HL-60 (cell line): ENCODE data around the gene ETF1.

ENCODE experiments used
- DNase-seq, 2 experiments: peaks; one replicate each; pipeline ENCODE4 v3.0.0-alpha.2; 2010 to 2020; ENCODE audit warnings: low read depth in 1 of 2, low spot score in 1 of 2
- H3K27ac ChIP-seq: fragments of 250-450 bp; sonication (Bioruptor Pico); replicated peaks from 2 replicates; pipeline ENCODE4 v1.5.1; 2020; ENCODE audit warnings: mild to moderate bottlenecking, moderate library complexity
- H3K27me3 ChIP-seq: fragments of 250-450 bp; sonication (Bioruptor Pico); 2 replicates; pipeline ENCODE4 v1.5.1; 2021; ENCODE audit warnings: mild to moderate bottlenecking, moderate library complexity; ENCODE audit not compliant: insufficient read depth, poor library complexity, severe bottlenecking
- H3K4me3 ChIP-seq: replicated peaks from 2 replicates; pipeline ENCODE4 v1.5.1; 2011; ENCODE audit warnings: mild to moderate bottlenecking, control low read depth, low read length; ENCODE audit not compliant: insufficient read depth
- CTCF ChIP-seq: IDR thresholded peaks from one replicate; pipeline ENCODE4 v1.5.1; 2011; ENCODE audit warnings: low read length, control low read depth, inconsistent platforms; ENCODE audit not compliant: insufficient read depth
- GABPA ChIP-seq: IDR thresholded peaks from 2 replicates; pipeline ENCODE4 v1.6.1; 2012; ENCODE audit warnings: low read depth
- POLR2AphosphoS5 ChIP-seq: IDR thresholded peaks from 2 replicates; pipeline ENCODE4 v1.6.1; 2012; ENCODE audit warnings: low read depth
- REST ChIP-seq: IDR thresholded peaks from 2 replicates; pipeline ENCODE4 v1.6.1; 2012; ENCODE audit warnings: low read depth; ENCODE audit not compliant: insufficient replicate concordance
- SPI1 ChIP-seq: IDR thresholded peaks from 2 replicates; pipeline ENCODE4 v1.6.1; 2012; ENCODE audit warnings: low read depth, mild to moderate bottlenecking, borderline replicate concordance

Gene ETF1

GRCh38 chr5:138495351-138495750, 47.7 kb downstream of the ETF1 start:
- no peak overlapping the region for H3K4me3 ChIP-seq
- no peak for DNase-seq
- no peaks in the 10 kb centered on the region for H3K27me3 ChIP-seq
- no peak overlapping the region for H3K27ac ChIP-seq
- TF ChIP-seq SPI1 (no peak), CTCF (no peak), REST (no peak), POLR2AphosphoS5 (no peak), GABPA (no peak)

- Histone ChIP-seq H3K27ac (no peak overlapping the region), H3K27me3 (no peaks in the 10 kb centered on the region), H3K4me3 (peak overlapping the region; percentile 30)
- TF ChIP-seq REST (no peak), GABPA (no peak), CTCF (no peak), POLR2AphosphoS5 (no peak), SPI1 (no peak)
- no peak for DNase-seq
Measured at GRCh38 chr5:138492560-138493045, 50.4 kb downstream of the ETF1 start.

GRCh38 chr5:138491669-138492559, 51.1 kb downstream of the ETF1 start:
- TF ChIP-seq SPI1 (0 out of 2 replicates have a peak, but pooled peaks have one; percentile 1), GABPA (no peak)

GRCh38 chr5:138491284-138491648, 51.8 kb downstream of the ETF1 start:
- no peak for DNase-seq
- Histone ChIP-seq H3K27me3 (no peaks in the 10 kb centered on the region), H3K27ac (no peak overlapping the region), H3K4me3 (peak overlapping the region; percentile 38)
- TF ChIP-seq SPI1 (no peak), POLR2AphosphoS5 (no peak), CTCF (no peak)

More at GRCh38 chr5:138491669-138492559, 51.1 kb downstream of the ETF1 start:
- H3K4me3 ChIP-seq, result peak overlapping the region; percentile 38
- peak; percentile 24 to 58 for DNase-seq
- no peaks in the 10 kb centered on the region for H3K27me3 ChIP-seq
- H3K27ac ChIP-seq, result no peak overlapping the region
